Lower leg skin (tissue), 4 donors: ENCODE measurements around the gene SWAP70. TPM values are rescaled to one million over a fixed set of nuclear protein-coding genes. Genes with fewer than 3 reads are reported as not detected.

Experiments
- DNase-seq, 2 donors: peaks; one replicate each; pipeline ENCODE4 v3.0.0-alpha.2; 2019; ENCODE audit warnings: low spot score in 2 of 2
- H3K4me3 ChIP-seq: fragments of 200-600 bp; sonication (generic); 2 replicates; pipeline ENCODE4 v1.5.1; 2017; ENCODE audit warnings: mild to moderate bottlenecking, low read depth; ENCODE audit not compliant: poor library complexity, severe bottlenecking
- POLR2A ChIP-seq, 2 donors: fragments of 450-650 bp; IDR thresholded peaks; one replicate each; pipeline ENCODE4 v1.6.1; 2016 to 2017; ENCODE audit warnings: antibody characterized with exemption in 2 of 2, mild to moderate bottlenecking in 1 of 2, moderate library complexity in 1 of 2
- WGBS, 2 donors: methylation state at CpG; one replicate each; pipeline ENCODE4 v1.1.5; 2018; 5-methylcytosine and 5-hydroxymethylcytosine counted together
- intact Hi-C: fragments of 100-400 bp; cut with DNase I; formaldehyde crosslinking; loops from one replicate; pipeline ENCODE4 v1.15.0; 2023; ENCODE audit warnings: low total_unique reads
- total RNA-seq, 4 donors: library from RNA; depleted of rRNA; stranded (reverse); fragments of >200 nt; gene quantifications; one replicate each; pipeline ENCODE4 v1.1.0, GENCODE V29; 2016
- TF ChIP-seq, protein P1 (sequence below), 3 donors: fragments of 450-650 bp; IDR thresholded peaks; one replicate each; pipeline ENCODE4 v1.5.1; 2016; ENCODE audit warnings: antibody characterized with exemption in 3 of 3, mild to moderate bottlenecking in 3 of 3, moderate library complexity in 2 of 3

SWAP70 gene
- total RNA-seq, 4 donors from 2014 or later: 40.8 to 83.1 (median 56.3) TPM

DNA sequence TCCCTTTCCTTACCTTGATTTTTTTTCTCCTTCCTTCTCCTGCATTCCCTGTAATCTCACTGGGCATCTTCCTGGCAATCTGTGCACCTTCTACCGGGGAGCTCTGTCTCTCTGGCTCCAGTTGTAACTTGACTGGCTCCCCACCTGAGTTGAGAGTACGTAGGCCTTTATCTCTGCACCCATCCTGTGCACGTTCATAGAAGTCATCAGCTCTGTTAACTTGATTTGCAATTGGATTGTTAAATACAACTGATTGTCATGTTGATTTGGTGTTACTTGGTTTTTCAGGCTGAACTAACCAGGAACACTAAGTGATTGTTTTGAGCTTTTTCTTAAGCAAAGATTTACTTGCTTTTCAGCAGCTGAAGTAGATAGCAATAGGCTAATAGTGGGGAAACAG, 11.8 kb downstream of the SWAP70 start:
- TF ChIP-seq, protein P1, sequence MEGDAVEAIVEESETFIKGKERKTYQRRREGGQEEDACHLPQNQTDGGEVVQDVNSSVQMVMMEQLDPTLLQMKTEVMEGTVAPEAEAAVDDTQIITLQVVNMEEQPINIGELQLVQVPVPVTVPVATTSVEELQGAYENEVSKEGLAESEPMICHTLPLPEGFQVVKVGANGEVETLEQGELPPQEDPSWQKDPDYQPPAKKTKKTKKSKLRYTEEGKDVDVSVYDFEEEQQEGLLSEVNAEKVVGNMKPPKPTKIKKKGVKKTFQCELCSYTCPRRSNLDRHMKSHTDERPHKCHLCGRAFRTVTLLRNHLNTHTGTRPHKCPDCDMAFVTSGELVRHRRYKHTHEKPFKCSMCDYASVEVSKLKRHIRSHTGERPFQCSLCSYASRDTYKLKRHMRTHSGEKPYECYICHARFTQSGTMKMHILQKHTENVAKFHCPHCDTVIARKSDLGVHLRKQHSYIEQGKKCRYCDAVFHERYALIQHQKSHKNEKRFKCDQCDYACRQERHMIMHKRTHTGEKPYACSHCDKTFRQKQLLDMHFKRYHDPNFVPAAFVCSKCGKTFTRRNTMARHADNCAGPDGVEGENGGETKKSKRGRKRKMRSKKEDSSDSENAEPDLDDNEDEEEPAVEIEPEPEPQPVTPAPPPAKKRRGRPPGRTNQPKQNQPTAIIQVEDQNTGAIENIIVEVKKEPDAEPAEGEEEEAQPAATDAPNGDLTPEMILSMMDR (IDR thresholded peaks at IDR 0.05): no peak
- TF ChIP-seq POLR2A (IDR thresholded peaks at IDR 0.05): no peak
- no peak for DNase-seq
- H3K4me3 ChIP-seq: no peak overlapping the region
- intact Hi-C loops: no loop called here
- WGBS, 2 donors: 35 to 39% methylated on average over 3 of the region's 3 CpGs

DNA sequence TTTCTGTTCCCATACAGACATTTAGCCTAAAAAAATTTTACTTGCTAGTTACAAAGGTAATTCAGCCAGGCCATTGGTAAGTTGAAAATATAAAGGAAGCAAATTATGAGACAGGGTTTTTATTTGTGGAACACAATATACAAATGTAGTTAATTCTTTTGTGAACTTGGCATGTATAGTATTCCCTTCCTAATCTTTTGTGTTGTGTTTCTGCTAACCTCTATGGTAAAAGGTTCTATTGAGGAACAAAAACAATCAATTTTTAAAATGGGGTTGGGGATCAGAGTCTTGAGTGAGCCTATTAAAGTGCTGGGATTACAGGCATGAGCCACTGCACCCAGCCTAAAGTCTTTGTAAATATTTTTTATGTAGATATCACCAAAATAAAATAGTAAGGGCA, 14.1 kb downstream of the SWAP70 start:
- TF ChIP-seq, protein P1 (IDR thresholded peaks at IDR 0.05): no peak
- TF ChIP-seq POLR2A (IDR thresholded peaks at IDR 0.05): no peak
- DNase-seq: no peak
- intact Hi-C loops: no loop called here

DNA sequence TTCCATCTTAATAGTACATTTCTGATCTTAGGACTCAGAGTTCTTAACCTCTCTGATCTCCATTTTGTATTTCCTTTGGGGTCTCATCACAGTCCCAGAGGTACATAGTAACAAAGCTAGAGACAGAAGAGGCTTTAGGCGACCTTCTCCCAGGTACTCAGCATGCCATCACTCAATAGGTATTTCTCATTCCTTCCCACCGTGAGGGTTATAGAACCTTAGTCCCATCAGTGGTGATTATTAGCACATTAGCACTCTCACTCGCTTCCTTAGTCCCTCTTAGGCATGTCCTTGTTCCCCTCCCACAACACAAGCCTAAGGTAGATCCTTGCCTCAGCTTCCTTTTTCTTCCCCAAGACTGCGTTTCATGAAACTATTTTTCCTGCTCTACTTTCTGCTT, 14.7 kb downstream of the SWAP70 start:
- 91 to 94% methylated on average over 4 of the region's 4 CpGs for WGBS, 2 donors
- intact Hi-C loops: no loop called here
- no peak for TF ChIP-seq POLR2A (IDR thresholded peaks at IDR 0.05)
- TF ChIP-seq, protein P1 (IDR thresholded peaks at IDR 0.05): no peak
- no peak for DNase-seq
- H3K4me3 ChIP-seq: no peak overlapping the region

More for the DNA sequence above, 14.1 kb downstream of the SWAP70 start:
- no peak overlapping the region for H3K4me3 ChIP-seq

DNA sequence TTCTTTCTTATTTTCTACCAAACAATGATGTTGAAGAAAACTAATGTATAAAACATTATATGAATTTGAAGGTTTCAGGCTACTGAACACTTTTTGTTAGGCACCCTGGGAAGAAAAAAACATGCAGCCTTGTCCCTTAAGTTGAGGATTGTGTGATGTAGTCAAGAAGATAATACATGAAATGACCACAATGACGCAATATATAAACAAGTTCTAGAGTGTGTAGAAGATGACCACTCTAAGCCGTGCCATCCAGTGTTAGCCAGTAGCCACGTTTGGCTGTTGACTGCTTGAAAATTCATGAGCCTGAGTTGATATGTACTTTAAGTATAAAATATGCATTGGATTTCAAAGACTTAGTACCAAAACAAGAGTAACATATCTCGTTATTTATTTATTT, 16.2 kb downstream of the SWAP70 start:
- intact Hi-C loops: loop anchor here (10.0 kb wide), 1 partner anchor 55 kb away; no protein-coding TSS in a partner anchor
- no peak for DNase-seq
- TF ChIP-seq, protein P1 (IDR thresholded peaks at IDR 0.05): no peak
- no peak overlapping the region for H3K4me3 ChIP-seq
- WGBS, 2 donors: 93 to 96% methylated on average over 4 of the region's 4 CpGs

DNA sequence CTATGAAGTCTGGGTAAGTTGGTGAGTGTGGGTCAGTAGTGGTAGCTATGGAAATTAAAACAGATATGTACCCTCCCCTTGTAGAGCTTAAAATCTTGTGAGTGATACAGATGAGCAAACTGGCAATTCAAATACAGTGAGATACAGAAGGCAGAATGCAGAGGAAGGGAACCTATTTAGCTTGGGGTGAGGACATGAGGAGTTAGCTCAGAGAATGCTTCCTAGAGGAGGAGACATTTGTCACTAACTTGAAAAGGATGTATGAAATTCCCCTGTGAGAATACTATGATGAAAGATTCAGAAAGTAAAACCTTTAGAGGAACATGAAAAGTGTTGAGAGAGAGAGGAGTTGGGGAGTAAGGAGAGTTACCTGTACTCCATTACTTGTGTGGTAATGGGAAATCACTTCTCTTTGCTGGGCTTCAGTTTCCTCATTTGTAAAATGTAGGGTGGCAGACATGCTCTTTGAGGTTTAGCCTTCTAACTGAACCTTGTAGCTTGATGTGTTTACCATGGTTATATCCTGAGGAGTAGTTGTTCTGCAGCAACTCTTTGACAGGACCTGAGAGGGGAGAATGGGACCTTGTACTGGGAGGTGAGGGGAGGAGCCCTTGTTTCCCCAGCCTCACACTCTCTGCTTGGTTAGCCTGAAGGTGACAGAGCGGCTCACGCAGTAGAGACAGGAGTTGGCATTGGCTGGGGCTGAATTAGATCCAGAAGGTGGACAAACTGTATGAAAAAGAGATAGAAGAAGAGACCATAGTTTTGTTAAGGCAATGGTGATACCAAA, 17.9 kb downstream of the SWAP70 start:
- H3K4me3 ChIP-seq: no peak overlapping the region
- 67 to 83% methylated on average over 2 of the region's 2 CpGs for WGBS, 2 donors
- TF ChIP-seq, protein P1 (IDR thresholded peaks at IDR 0.05): no peak
- TF ChIP-seq POLR2A (IDR thresholded peaks at IDR 0.05): no peak
- intact Hi-C loops: loop anchor here (10.0 kb wide), 1 partner anchor 53 kb away; no protein-coding TSS in a partner anchor
- no peak for DNase-seq
